ENCODE measurements around the gene GRAP. TPM values are rescaled to one million over a fixed set of nuclear protein-coding genes. Genes with fewer than 3 reads are reported as not detected.

The GRAP gene
- total RNA-seq, 1 donor from 2014 or later: not detected

DNA sequence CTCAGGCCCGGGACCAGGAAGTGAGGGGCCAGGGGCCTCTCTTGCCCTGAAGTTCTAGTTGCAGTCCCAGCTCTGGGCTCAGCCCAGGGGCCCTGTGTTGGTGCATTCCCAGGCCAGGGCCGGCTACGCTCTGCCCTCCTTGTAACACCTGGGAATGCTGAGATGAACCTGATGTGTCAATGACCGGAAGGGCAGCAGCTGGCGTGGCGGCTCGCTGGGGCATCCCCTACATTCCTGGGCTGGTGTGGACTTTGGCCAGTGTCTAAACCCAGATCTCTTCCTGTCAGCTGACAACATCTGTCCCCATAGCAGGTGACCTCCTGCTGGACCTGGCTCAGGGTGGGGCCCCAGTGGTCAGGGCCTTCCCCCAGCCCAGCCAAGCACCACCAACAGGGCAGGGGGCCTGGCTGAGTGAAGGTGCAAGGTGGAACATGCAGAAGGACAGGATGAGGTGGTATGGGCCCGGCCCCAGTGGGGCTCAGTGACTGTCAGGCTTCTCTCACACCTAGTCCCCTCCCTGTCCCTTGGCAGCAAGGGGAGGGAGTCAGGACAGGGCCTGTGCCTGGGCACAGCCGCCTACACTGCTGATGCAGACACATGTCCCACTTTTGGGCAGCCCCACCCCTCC lies 58.1 kb downstream of the GRAP start:
- Mint-ChIP-seq H3K27me3 (ENCODE audit: unreplicated experiment) (no peaks in the 10 kb centered on the region), H3K27ac (ENCODE audit: unreplicated experiment) (no peak overlapping the region), H3K4me3 (ENCODE audit: unreplicated experiment) (no peak overlapping the region), H3K36me3 (ENCODE audit: unreplicated experiment) (no peaks in the 10 kb centered on the region), H3K4me1 (ENCODE audit: unreplicated experiment) (no peaks in the 10 kb centered on the region), H3K9me3 (ENCODE audit: unreplicated experiment) (no peaks in the 10 kb centered on the region)
- no peak for DNase-seq (ENCODE audit: extremely low spot score, unreplicated experiment)
- TF ChIP-seq CTCF (IDR thresholded peaks at IDR 0.05): no peak

DNA sequence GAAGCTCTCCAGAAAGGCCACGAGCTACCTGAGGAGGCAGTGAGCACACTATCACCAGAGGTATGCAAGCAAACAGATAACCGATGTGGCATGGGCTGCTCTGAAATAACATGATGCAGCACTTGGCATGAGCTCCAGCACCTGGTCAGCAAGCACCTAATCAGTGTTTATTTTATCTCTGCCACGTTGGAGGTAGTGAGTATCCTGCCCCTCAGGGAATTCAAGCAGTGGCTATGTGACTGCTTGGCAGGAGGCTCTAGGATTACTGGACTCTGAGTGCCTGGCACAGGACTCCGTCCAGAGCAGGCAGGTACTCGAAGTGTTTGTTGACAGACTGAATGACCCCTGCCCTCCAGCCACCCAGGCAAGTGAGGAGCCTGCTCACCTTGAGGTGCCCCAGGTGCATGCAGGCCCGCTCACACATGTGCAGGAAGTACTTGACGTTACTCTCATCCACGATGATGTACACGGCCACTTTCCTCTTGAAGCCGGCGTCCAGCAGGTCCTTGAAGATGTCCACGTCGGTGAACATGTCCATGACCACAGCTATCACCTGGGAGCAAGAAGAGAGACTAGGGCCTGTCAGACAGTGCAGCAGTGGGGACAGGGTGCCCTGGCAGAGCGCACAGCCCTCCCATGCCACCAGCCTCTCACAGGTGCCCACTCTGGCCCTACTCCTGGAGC lies 58.8 kb downstream of the GRAP start:
- DNase-seq (ENCODE audit: extremely low spot score, unreplicated experiment): no peak
- no peaks in the 10 kb centered on the region for H3K9me3 Mint-ChIP-seq (ENCODE audit: unreplicated experiment)
- no peak for TF ChIP-seq CTCF (IDR thresholded peaks at IDR 0.05)
- no peak overlapping the region for H3K27ac Mint-ChIP-seq (ENCODE audit: unreplicated experiment)
- H3K36me3 Mint-ChIP-seq (ENCODE audit: unreplicated experiment): no peaks in the 10 kb centered on the region
- H3K4me3 Mint-ChIP-seq (ENCODE audit: unreplicated experiment): no peak overlapping the region
- no peaks in the 10 kb centered on the region for H3K4me1 Mint-ChIP-seq (ENCODE audit: unreplicated experiment)
- H3K27me3 Mint-ChIP-seq (ENCODE audit: unreplicated experiment): no peaks in the 10 kb centered on the region

- Mint-ChIP-seq H3K27me3 (ENCODE audit: unreplicated experiment) (no peaks in the 10 kb centered on the region), H3K4me1 (ENCODE audit: unreplicated experiment) (peaks cover 2% of the 10 kb centered on the region), H3K27ac (ENCODE audit: unreplicated experiment) (no peak overlapping the region), H3K4me3 (ENCODE audit: unreplicated experiment) (no peak overlapping the region), H3K36me3 (ENCODE audit: unreplicated experiment) (no peaks in the 10 kb centered on the region), H3K9me3 (ENCODE audit: unreplicated experiment) (no peaks in the 10 kb centered on the region)
- DNase-seq (ENCODE audit: extremely low spot score, unreplicated experiment): no peak
- no peak for TF ChIP-seq CTCF (IDR thresholded peaks at IDR 0.05)
Observed at GRCh38 chr17:18987230-18987610, 59.5 kb downstream of the GRAP start.

DNA sequence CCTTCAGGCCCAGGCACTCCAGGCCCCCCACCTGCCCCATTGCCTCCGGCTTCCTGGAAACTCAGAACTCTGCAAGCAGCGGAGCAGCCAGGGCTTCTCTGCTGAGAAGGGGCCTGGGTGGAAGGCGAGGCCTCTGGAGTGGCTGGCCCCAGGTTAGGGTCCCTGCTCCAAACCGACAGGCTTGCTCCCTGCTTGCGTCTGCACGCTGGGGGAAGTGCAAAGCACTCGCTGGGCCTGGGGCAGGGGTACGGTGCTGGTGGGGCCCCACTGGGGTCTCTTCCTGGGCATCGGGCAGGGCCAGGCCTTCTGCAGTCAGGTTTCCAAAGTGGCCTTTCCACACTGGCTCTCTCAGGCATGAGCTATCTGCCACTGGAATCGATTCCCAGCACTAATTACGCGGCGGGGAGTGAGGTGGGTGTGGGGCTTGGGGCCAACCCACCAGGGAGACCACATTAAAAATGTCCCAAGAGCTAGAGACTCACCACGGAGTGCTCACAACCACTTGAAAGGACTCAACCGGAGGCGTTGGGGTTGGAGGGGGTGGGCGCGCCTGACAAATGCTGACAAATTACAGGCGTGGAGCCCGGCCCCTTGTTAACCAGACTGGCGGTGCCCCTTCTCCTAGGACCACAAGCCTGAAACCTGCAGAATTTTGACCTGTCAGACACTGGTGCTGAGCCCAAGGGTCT lies 60.1 kb downstream of the GRAP start:
- no peak for DNase-seq (ENCODE audit: extremely low spot score, unreplicated experiment)
- Mint-ChIP-seq H3K27me3 (ENCODE audit: unreplicated experiment) (no peaks in the 10 kb centered on the region), H3K4me1 (ENCODE audit: unreplicated experiment) (peaks cover 7% of the 10 kb centered on the region), H3K4me3 (ENCODE audit: unreplicated experiment) (no peak overlapping the region), H3K9me3 (ENCODE audit: unreplicated experiment) (no peaks in the 10 kb centered on the region), H3K27ac (ENCODE audit: unreplicated experiment) (no peak overlapping the region), H3K36me3 (ENCODE audit: unreplicated experiment) (no peaks in the 10 kb centered on the region)
- no peak for TF ChIP-seq CTCF (IDR thresholded peaks at IDR 0.05)

DNA sequence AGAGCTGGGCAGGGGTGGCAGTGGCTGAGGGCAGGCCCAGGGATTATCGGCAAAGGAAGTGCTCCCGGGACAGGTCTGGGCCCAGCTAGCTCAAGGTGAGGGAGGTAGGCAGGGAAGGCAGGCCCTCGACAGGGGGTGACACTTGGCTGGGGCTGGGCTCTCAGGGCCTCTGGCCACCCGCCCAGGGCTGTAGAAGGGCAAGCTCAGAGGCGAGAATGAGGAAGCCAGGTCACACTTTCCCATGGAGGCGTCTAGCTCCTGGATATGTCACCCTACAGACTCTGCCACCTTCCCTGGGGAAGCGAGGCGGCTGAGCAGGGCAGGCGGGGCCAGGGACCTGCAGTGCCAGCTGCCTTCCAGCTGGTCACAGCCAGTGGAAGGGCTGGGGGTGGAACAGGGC lies 61.3 kb downstream of the GRAP start:
- TF ChIP-seq CTCF (IDR thresholded peaks at IDR 0.05): no peak
- H3K27ac Mint-ChIP-seq (ENCODE audit: unreplicated experiment): no peak overlapping the region
- no peaks in the 10 kb centered on the region for H3K36me3 Mint-ChIP-seq (ENCODE audit: unreplicated experiment)
- H3K9me3 Mint-ChIP-seq (ENCODE audit: unreplicated experiment): no peaks in the 10 kb centered on the region
- H3K4me3 Mint-ChIP-seq (ENCODE audit: unreplicated experiment): no peak overlapping the region
- DNase-seq (ENCODE audit: extremely low spot score, unreplicated experiment): no peak
- H3K27me3 Mint-ChIP-seq (ENCODE audit: unreplicated experiment): no peaks in the 10 kb centered on the region
- peaks cover 14% of the 10 kb centered on the region for H3K4me1 Mint-ChIP-seq (ENCODE audit: unreplicated experiment)
